Ascending aorta (tissue), 2 donors: Measurements from ENCODE around the gene AQP5. TPM values are rescaled to one million over a fixed set of nuclear protein-coding genes. Genes with fewer than 3 reads are reported as not detected.

ENCODE experiments used
- DNase-seq, 2 donors: peaks; one replicate each; pipeline ENCODE4 v3.0.0-alpha.2; 2019; ENCODE audit warnings: low spot score in 2 of 2
- H3K27ac ChIP-seq, 2 donors: fragments of 200-600 bp; sonication (generic); one replicate each; pipeline ENCODE4 v1.5.1; 2016 to 2017; ENCODE audit warnings: mild to moderate bottlenecking in 1 of 2
- H3K27me3 ChIP-seq: fragments of 200-600 bp; sonication (generic); one replicate; pipeline ENCODE4 v1.5.1; 2017
- H3K36me3 ChIP-seq, 2 donors: fragments of 200-600 bp; sonication (generic); one replicate each; pipeline ENCODE4 v1.5.1; 2016
- H3K4me1 ChIP-seq, 2 donors: fragments of 200-600 bp; sonication (generic); one replicate each; pipeline ENCODE4 v1.5.1; 2016 to 2017; ENCODE audit warnings: mild to moderate bottlenecking in 1 of 2
- H3K4me3 ChIP-seq, 2 donors: fragments of 200-600 bp; sonication (generic); one replicate each; pipeline ENCODE4 v1.5.1; 2016 to 2017; ENCODE audit warnings: mild to moderate bottlenecking in 1 of 2
- H3K9me3 ChIP-seq, 2 donors: fragments of 200-600 bp; sonication (generic); one replicate each; pipeline ENCODE4 v1.5.1; 2016
- intact Hi-C: fragments of 100-400 bp; cut with DNase I; formaldehyde crosslinking; loops from one replicate; pipeline ENCODE4 v1.15.1; 2023
- total RNA-seq: library from RNA; depleted of rRNA; stranded (reverse); fragments of >200 nt; gene quantifications from one replicate; pipeline ENCODE4 v1.1.0, GENCODE V29; 2016
- TF ChIP-seq, protein P1 (sequence below), 3 experiments: fragments of 200-600 bp in 2 of 3; fragments of 450-650 bp in 1 of 3; sonication (generic) in 2 of 3; IDR thresholded peaks; one replicate each; pipeline ENCODE4 v1.5.1; 2016 to 2019; ENCODE audit warnings: antibody characterized with exemption in 3 of 3, mild to moderate bottlenecking in 1 of 3, moderate library complexity in 1 of 3

The AQP5 gene
- total RNA-seq, 1 donor from 2014 or later = not detected

DNA sequence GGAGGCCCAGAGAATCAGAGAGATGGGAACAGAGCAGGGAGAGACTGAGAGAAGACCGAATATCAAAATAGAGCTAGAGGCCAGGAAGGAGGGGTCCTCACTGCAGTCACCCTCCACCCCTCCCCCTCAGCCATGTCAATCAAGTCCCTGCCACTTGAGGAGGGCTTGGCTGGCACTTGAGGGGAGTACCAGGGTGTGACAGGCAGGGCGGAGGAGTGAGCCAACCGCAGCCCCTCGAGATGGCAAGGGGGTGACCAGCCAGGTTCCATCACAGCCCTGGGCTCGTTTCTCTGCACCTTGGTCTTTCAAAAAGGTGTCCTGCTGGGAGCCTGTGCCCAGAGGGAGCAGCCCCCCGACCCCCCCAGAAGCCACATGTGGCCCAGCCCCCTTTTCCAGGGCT lies 4.2 kb downstream of the AQP5 start:
- H3K27ac ChIP-seq = no peak overlapping the region
- H3K4me1 ChIP-seq = peaks cover 0 to 21% of the 10 kb centered on the region in 2 donors
- DNase-seq = no peak
- no peaks in the 10 kb centered on the region for H3K36me3 ChIP-seq
- H3K27me3 ChIP-seq = no peaks in the 10 kb centered on the region
- H3K4me3 ChIP-seq = no peak overlapping the region
- intact Hi-C loops = loop anchor here (2.0 to 10.0 kb wide), 4 partner anchors 91 to 199 kb away; partner anchors contain the start of genes ASIC1 and CERS5
- no peaks in the 10 kb centered on the region for H3K9me3 ChIP-seq
- TF ChIP-seq, protein P1, sequence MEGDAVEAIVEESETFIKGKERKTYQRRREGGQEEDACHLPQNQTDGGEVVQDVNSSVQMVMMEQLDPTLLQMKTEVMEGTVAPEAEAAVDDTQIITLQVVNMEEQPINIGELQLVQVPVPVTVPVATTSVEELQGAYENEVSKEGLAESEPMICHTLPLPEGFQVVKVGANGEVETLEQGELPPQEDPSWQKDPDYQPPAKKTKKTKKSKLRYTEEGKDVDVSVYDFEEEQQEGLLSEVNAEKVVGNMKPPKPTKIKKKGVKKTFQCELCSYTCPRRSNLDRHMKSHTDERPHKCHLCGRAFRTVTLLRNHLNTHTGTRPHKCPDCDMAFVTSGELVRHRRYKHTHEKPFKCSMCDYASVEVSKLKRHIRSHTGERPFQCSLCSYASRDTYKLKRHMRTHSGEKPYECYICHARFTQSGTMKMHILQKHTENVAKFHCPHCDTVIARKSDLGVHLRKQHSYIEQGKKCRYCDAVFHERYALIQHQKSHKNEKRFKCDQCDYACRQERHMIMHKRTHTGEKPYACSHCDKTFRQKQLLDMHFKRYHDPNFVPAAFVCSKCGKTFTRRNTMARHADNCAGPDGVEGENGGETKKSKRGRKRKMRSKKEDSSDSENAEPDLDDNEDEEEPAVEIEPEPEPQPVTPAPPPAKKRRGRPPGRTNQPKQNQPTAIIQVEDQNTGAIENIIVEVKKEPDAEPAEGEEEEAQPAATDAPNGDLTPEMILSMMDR (IDR thresholded peaks at IDR 0.05) = no peak

DNA sequence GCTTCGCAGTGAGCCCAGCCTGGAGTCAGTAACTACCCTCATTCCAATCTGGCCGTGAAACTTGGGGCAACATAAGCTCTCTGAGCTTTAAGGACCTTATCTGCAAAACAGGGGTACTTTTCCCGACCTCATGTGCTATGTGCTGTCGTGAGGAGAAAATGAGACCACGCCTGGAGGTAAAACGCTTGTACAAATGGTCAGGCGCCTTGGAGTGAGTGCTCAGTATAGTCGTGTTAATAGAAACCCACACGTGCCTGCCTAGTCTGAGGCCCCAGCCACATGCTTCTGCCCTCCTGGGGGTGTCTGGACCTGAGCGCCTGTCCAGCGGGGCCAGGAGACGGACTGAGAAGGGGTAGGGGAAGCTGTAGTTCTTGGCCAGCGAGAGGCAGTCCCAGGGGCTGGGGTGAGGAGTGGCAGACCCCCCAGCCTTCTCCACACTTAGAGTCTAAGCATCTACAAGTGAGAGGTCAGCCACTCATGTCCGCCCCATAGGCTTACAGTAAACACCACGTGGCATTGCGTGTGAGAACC lies 4.9 kb downstream of the AQP5 start:
- intact Hi-C loops = loop anchor here (2.0 to 10.0 kb wide), 3 partner anchors 90 to 198 kb away; partner anchors contain the start of genes ASIC1 and CERS5
- no peaks in the 10 kb centered on the region for H3K36me3 ChIP-seq
- no peak for DNase-seq
- peaks cover 0 to 17% of the 10 kb centered on the region in 2 donors for H3K4me1 ChIP-seq
- TF ChIP-seq, protein P1 (IDR thresholded peaks at IDR 0.05) = no peak
- no peak overlapping the region for H3K4me3 ChIP-seq
- H3K27ac ChIP-seq = no peak overlapping the region
- no peaks in the 10 kb centered on the region for H3K27me3 ChIP-seq
- no peaks in the 10 kb centered on the region for H3K9me3 ChIP-seq

DNA sequence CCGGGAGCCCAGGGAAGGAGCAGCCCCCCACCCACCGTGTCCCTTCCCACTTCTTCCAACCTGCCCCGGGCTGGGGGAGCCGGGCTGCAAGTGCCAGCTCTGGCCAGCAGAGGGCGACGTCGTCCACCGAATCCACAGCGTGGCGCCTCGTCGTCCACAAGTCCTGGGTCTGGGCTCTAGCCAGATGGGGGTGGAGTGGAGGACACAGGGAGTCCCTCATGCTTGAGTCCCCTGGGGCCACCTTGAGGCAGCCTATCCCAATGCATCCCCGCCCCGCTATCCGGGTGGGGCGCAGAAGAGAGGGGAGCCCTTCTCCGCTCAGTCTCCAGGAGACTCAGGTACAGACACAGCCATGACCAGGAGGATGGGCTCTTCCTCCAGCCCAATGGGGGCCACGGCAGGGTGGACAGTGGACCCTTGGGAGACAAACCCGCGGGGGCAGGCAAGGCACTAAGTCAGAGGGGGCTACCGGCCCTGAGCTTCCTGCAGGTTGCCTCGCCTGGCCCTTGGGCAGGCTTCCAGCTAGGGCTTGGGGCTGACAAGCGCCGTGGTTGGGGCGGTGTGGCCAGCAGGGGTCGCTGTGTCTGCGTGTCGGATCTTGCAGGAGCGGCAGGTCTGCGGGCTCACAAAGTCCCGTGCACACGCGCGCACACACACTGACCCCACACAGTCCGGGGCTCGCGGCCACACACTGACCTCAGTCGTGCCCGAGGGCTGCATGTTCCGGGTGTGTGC lies 5.5 kb downstream of the AQP5 start:
- peak; percentile 36 to 91 for DNase-seq
- Histone ChIP-seq H3K36me3 (no peaks in the 10 kb centered on the region), H3K27ac (no peak overlapping the region), H3K9me3 (no peaks in the 10 kb centered on the region), H3K4me3 (peak overlapping the region; percentile 44 to 51), H3K4me1 (peaks cover 0 to 17% of the 10 kb centered on the region in 2 donors), H3K27me3 (no peaks in the 10 kb centered on the region)
- TF ChIP-seq, protein P1 (IDR thresholded peaks at IDR 0.05) = peak; percentile 76 to 95 (median 83)
- intact Hi-C loops = loop anchor here (2.0 to 10.0 kb wide), 3 partner anchors 90 to 198 kb away; partner anchors contain the start of genes ASIC1 and CERS5

DNA sequence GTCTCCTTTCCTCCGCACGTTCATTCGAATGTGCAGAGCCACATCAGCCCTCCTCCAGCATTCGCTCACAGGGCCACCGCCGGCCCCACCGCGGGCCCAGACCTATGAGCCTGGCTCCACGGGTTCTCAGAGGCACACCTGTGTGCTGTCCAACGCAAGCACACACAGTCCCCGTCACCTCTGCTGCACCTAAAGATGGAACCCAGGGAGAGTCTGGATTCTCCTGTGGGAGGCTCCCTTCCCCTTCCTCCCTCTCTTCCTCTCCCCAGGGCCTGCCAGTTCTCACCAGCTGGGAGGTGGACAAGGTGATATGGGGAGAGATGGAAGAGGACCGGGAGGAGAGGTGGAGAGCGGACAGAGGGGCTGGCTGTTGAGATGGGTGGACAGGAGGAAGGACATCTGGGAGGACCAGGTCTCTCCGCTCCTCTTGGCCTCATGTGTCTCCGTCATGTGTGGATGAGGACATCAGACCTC lies 6.1 kb downstream of the AQP5 start:
- H3K4me3 ChIP-seq = peak overlapping the region; percentile 44 to 51

DNA sequence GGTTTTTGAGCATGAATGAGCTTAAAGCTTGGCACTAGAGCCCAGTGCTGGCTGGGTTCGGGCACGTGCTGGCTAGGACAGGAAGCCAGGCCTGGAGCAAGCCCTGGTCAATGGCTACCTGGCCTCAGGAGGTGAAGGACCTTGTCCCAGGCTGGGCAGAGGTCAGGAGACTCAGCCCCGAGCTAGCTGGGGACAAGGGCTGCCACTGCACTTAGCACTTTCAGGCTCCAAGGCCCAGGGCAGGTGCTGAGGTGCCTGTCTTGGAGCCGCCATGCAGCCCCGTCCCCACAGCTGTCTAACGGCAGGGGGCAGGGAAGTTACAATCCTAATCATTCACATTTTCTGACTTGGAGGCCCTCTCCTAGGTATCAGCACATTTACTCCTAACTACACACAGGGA lies 6.8 kb downstream of the AQP5 start:
- intact Hi-C loops = loop anchor here (10.0 kb wide), 1 partner anchor 196 kb away; the partner anchor contains the start of gene CERS5
- Histone ChIP-seq H3K4me3 (no peak overlapping the region), H3K4me1 (peaks cover 0 to 10% of the 10 kb centered on the region in 2 donors), H3K9me3 (no peaks in the 10 kb centered on the region), H3K27me3 (no peaks in the 10 kb centered on the region), H3K27ac (no peak overlapping the region), H3K36me3 (no peaks in the 10 kb centered on the region)
- no peak for DNase-seq
- TF ChIP-seq, protein P1 (IDR thresholded peaks at IDR 0.05) = no peak

More for the DNA sequence above, 6.1 kb downstream of the AQP5 start:
- Histone ChIP-seq H3K36me3 (no peaks in the 10 kb centered on the region), H3K27ac (no peak overlapping the region), H3K27me3 (no peaks in the 10 kb centered on the region), H3K4me1 (peaks cover 0 to 12% of the 10 kb centered on the region in 2 donors), H3K9me3 (no peaks in the 10 kb centered on the region)
- TF ChIP-seq, protein P1 (IDR thresholded peaks at IDR 0.05) = peak in 1 of 3 experiments; percentile 0
- no peak for DNase-seq
- intact Hi-C loops = loop anchor here (2.0 to 10.0 kb wide), 3 partner anchors 89 to 197 kb away; partner anchors contain the start of genes ASIC1 and CERS5
